GM21515 (cell line): Measurements from ENCODE around the gene TSPAN4.

Experiments
- ATAC-seq: cut with Tn5 transposase; IDR thresholded peaks from one replicate; pipeline ENCODE4 v1.9.1; 2021; ENCODE audit not compliant: unreplicated experiment

The TSPAN4 gene

GRCh38 chr11:803770-804598, 38.7 kb upstream of the TSPAN4 start:
- no peak for ATAC-seq

- ATAC-seq: no peak
Observed at GRCh38 chr11:804599-804964, 38.1 kb upstream of the TSPAN4 start.

- peak; percentile 0 for ATAC-seq
Observed at GRCh38 chr11:808427-809286, 34.0 kb upstream of the TSPAN4 start.

GRCh38 chr11:809287-810039, 33.2 kb upstream of the TSPAN4 start, which contains the start of gene RPLP2:
RPLP2 (plus strand) TSS chr11:809967; CDS start chr11:810235, 268 bp downstream.
- ATAC-seq: peak; percentile 68

- no peak for ATAC-seq
Observed at GRCh38 chr11:810040-810567, 32.5 kb upstream of the TSPAN4 start.

- ATAC-seq: no peak
Observed at GRCh38 chr11:811446-812245, 31.0 kb upstream of the TSPAN4 start.

GRCh38 chr11:812390-812789, 30.3 kb upstream of the TSPAN4 start:
- ATAC-seq: no peak

GRCh38 chr11:813072-813455, 29.6 kb upstream of the TSPAN4 start:
- ATAC-seq: no peak

GRCh38 chr11:813456-814096, 29.1 kb upstream of the TSPAN4 start:
- no peak for ATAC-seq

GRCh38 chr11:815675-816432, 26.8 kb upstream of the TSPAN4 start:
- ATAC-seq: no peak

GRCh38 chr11:816433-816779, 26.2 kb upstream of the TSPAN4 start:
- no peak for ATAC-seq

GRCh38 chr11:818396-819128, 24.1 kb upstream of the TSPAN4 start, which contains the start of gene PNPLA2:
PNPLA2 (plus strand) TSS chr11:818914; CDS start chr11:819719, 805 bp downstream.
- peak; percentile 3 for ATAC-seq

- ATAC-seq: peak; percentile 56
Observed at GRCh38 chr11:819129-819931, 23.3 kb upstream of the TSPAN4 start.

GRCh38 chr11:819943-820649, 22.6 kb upstream of the TSPAN4 start:
- ATAC-seq: peak; percentile 49

GRCh38 chr11:820655-821511, 21.8 kb upstream of the TSPAN4 start:
- no peak for ATAC-seq
